HepG2 (cell line): Measurements from ENCODE around the gene APC2. TPM values are rescaled to one million over a fixed set of nuclear protein-coding genes. Genes with fewer than 3 reads are reported as not detected.

Experiments
- ARNT2 ChIP-seq: sonication (generic); formaldehyde crosslinking; IDR thresholded peaks from 2 replicates; pipeline ENCODE4 v1.8.0; 2022; ENCODE audit warnings: mild to moderate bottlenecking, low read depth, missing genetic modification reagents, moderate library complexity
- CCDC6 ChIP-seq: sonication (generic); formaldehyde crosslinking; IDR thresholded peaks from 2 replicates; pipeline ENCODE4 v1.8.1; 2022; ENCODE audit warnings: mild to moderate bottlenecking, missing genetic modification reagents, moderate library complexity
- MTA1 ChIP-seq: sonication (generic); formaldehyde crosslinking; IDR thresholded peaks from 2 replicates; pipeline ENCODE4 v1.4.0; 2020; ENCODE audit warnings: missing genetic modification reagents, mild to moderate bottlenecking, borderline replicate concordance
- PHF8 ChIP-seq: sonication (generic); formaldehyde crosslinking; IDR thresholded peaks from 2 replicates; pipeline ENCODE4 v1.5.0; 2020; ENCODE audit warnings: missing genetic modification reagents
- REST ChIP-seq, 2 experiments: IDR thresholded peaks; 2 replicates each; pipeline ENCODE4 v1.6.1; 2011 to 2012; ENCODE audit warnings: low read length in 2 of 2, borderline replicate concordance in 1 of 2, low read depth in 1 of 2, mild to moderate bottlenecking in 1 of 2, moderate library complexity in 1 of 2
- SIX1 ChIP-seq: sonication (generic); formaldehyde crosslinking; IDR thresholded peaks from 2 replicates; pipeline ENCODE4 v1.4.0; 2020; ENCODE audit warnings: missing genetic modification reagents, borderline replicate concordance
- TMF1 ChIP-seq: sonication (generic); formaldehyde crosslinking; IDR thresholded peaks from 2 replicates; pipeline ENCODE4 v1.8.1; 2022; ENCODE audit warnings: low read depth, missing genetic modification reagents
- YEATS2 ChIP-seq: sonication (generic); formaldehyde crosslinking; IDR thresholded peaks from 2 replicates; pipeline ENCODE4 v1.4.0; 2020; ENCODE audit warnings: missing genetic modification reagents, borderline replicate concordance
- ZFAT ChIP-seq: sonication (generic); formaldehyde crosslinking; conservative IDR thresholded peaks from 2 replicates; pipeline ENCODE4 v1.8.1; 2023; ENCODE audit warnings: missing genetic modification reagents, inconsistent platforms
- ZFY ChIP-seq: sonication (generic); formaldehyde crosslinking; IDR thresholded peaks from 2 replicates; pipeline ENCODE4 v1.4.0; 2020; ENCODE audit warnings: missing genetic modification reagents
- ZNF317 ChIP-seq: sonication (generic); formaldehyde crosslinking; IDR thresholded peaks from 2 replicates; pipeline ENCODE4 v1.5.0; 2020; ENCODE audit warnings: mild to moderate bottlenecking, missing genetic modification reagents
- ZNF598 ChIP-seq: sonication (generic); formaldehyde crosslinking; IDR thresholded peaks from 2 replicates; pipeline ENCODE4 v1.5.1; 2020; ENCODE audit warnings: mild to moderate bottlenecking, missing genetic modification reagents, borderline replicate concordance
- polyA plus RNA-seq, 8 experiments: library from polyadenylated mRNA; depleted of rRNA in 3 of 8; stranded (reverse) in 7 of 8; unstranded in 1 of 8; fragments of >200 nt; fragmentation: Illumina TruSeq in 4 of 8; extraction: Trizol in 4 of 8; gene quantifications; 2 replicates each; pipeline versions ENCODE4 v1.2.1 to v1.2.3, GENCODE V29; 2011 to 2016; ENCODE audit warnings: low read depth in 4 of 8, missing spikeins in 1 of 8, mixed read lengths in 1 of 8; ENCODE audit not compliant: insufficient read depth in 1 of 8
- total RNA-seq, 5 experiments: library from RNA; depleted of rRNA; stranded (reverse); fragments of >200 nt; fragmentation: Illumina TruSeq; extraction: Trizol; gene quantifications; 2 replicates each; pipeline ENCODE4 v1.2.3, GENCODE V29; 2016; ENCODE audit warnings: low read depth in 1 of 5
- TF ChIP-seq, protein P1 (sequence below): sonication (generic); formaldehyde crosslinking; IDR thresholded peaks from 2 replicates; pipeline ENCODE4 v1.8.1; 2023; ENCODE audit warnings: missing genetic modification reagents, mild to moderate bottlenecking, borderline replicate concordance
- TF ChIP-seq, protein P2 (sequence below): sonication (generic); formaldehyde crosslinking; IDR thresholded peaks from 2 replicates; pipeline ENCODE4 v1.4.0; 2020; ENCODE audit warnings: missing genetic modification reagents
- TF ChIP-seq, protein P3 (sequence below): IDR thresholded peaks from 2 replicates; pipeline ENCODE4 v1.6.1; 2016; ENCODE audit warnings: low read depth, borderline replicate concordance
- TF ChIP-seq, protein P4 (sequence below): sonication (generic); formaldehyde crosslinking; IDR thresholded peaks from 2 replicates; pipeline ENCODE4 v1.8.1; 2023; ENCODE audit warnings: mild to moderate bottlenecking, missing genetic modification reagents
- TF ChIP-seq, protein P5 (sequence below): fragments of 450-650 bp; IDR thresholded peaks from 2 replicates; pipeline ENCODE4 v1.6.1; 2017
- TF ChIP-seq, protein P6 (sequence below): sonication (generic); formaldehyde crosslinking; IDR thresholded peaks from 2 replicates; pipeline ENCODE4 v1.4.0; 2020; ENCODE audit warnings: missing genetic modification reagents

APC2 gene
- total and polyA plus RNA-seq, 2 of the 13 experiments (the other 11 are each of a cell fraction or from before 2014, with no cell fraction given): 0.08 to 0.22 TPM

- TF ChIP-seq, protein P1, sequence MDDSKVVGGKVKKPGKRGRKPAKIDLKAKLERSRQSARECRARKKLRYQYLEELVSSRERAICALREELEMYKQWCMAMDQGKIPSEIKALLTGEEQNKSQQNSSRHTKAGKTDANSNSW (CRISPR knock-in tag): no peak
- TF ChIP-seq YEATS2 (CRISPR knock-in tag): no peak
- TF ChIP-seq, protein P2, sequence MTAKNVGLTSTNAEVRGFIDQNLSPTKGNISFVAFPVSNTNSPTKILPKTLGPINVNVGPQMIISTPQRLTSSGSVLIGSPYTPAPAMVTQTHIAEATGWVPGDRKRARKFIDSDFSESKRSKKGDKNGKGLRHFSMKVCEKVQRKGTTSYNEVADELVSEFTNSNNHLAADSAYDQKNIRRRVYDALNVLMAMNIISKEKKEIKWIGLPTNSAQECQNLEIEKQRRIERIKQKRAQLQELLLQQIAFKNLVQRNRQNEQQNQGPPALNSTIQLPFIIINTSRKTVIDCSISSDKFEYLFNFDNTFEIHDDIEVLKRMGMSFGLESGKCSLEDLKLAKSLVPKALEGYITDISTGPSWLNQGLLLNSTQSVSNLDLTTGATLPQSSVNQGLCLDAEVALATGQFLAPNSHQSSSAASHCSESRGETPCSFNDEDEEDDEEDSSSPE (CRISPR knock-in tag): peak; percentile 52; the same call in 1 of the 2 replicates
- TF ChIP-seq, protein P3, sequence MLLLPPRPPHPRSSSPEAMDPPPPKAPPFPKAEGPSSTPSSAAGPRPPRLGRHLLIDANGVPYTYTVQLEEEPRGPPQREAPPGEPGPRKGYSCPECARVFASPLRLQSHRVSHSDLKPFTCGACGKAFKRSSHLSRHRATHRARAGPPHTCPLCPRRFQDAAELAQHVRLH (CRISPR knock-in tag): 0 out of 2 replicates have a peak, but pooled peaks have one; percentile 31
- TF ChIP-seq CCDC6: peak; percentile 80; the same call in 1 of the 2 replicates
- no peak; the same call in 1 of the 2 replicates for TF ChIP-seq PHF8 (CRISPR knock-in tag)
- no peak for TF ChIP-seq SIX1 (CRISPR knock-in tag)
- TF ChIP-seq ZFAT (CRISPR knock-in tag): no peak
- TF ChIP-seq, protein P4, sequence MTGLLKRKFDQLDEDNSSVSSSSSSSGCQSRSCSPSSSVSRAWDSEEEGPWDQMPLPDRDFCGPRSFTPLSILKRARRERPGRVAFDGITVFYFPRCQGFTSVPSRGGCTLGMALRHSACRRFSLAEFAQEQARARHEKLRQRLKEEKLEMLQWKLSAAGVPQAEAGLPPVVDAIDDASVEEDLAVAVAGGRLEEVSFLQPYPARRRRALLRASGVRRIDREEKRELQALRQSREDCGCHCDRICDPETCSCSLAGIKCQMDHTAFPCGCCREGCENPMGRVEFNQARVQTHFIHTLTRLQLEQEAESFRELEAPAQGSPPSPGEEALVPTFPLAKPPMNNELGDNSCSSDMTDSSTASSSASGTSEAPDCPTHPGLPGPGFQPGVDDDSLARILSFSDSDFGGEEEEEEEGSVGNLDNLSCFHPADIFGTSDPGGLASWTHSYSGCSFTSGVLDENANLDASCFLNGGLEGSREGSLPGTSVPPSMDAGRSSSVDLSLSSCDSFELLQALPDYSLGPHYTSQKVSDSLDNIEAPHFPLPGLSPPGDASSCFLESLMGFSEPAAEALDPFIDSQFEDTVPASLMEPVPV (CRISPR knock-in tag): no peak
- no peak for TF ChIP-seq ZNF598 (CRISPR knock-in tag)
- TF ChIP-seq, protein P5, sequence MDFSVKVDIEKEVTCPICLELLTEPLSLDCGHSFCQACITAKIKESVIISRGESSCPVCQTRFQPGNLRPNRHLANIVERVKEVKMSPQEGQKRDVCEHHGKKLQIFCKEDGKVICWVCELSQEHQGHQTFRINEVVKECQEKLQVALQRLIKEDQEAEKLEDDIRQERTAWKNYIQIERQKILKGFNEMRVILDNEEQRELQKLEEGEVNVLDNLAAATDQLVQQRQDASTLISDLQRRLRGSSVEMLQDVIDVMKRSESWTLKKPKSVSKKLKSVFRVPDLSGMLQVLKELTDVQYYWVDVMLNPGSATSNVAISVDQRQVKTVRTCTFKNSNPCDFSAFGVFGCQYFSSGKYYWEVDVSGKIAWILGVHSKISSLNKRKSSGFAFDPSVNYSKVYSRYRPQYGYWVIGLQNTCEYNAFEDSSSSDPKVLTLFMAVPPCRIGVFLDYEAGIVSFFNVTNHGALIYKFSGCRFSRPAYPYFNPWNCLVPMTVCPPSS: no peak
- TF ChIP-seq REST (IDR thresholded peaks at IDR 0.05; ENCODE audit: borderline replicate concordance in 1 of 2, low read depth in 1 of 2, low read length in 2 of 2): peak; percentile 6 to 10; a peak in 3 of 4 replicates
- TF ChIP-seq, protein P6, sequence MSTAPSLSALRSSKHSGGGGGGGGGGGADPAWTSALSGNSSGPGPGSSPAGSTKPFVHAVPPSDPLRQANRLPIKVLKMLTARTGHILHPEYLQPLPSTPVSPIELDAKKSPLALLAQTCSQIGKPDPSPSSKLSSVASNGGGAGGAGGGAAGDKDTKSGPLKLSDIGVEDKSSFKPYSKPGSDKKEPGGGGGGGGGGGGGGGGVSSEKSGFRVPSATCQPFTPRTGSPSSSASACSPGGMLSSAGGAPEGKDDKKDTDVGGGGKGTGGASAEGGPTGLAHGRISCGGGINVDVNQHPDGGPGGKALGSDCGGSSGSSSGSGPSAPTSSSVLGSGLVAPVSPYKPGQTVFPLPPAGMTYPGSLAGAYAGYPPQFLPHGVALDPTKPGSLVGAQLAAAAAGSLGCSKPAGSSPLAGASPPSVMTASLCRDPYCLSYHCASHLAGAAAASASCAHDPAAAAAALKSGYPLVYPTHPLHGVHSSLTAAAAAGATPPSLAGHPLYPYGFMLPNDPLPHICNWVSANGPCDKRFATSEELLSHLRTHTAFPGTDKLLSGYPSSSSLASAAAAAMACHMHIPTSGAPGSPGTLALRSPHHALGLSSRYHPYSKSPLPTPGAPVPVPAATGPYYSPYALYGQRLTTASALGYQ (CRISPR knock-in tag): 0 out of 2 replicates have a peak, but pooled peaks have one; percentile 26
- no peak for TF ChIP-seq TMF1 (CRISPR knock-in tag)
- TF ChIP-seq ZNF317 (CRISPR knock-in tag): no peak
- TF ChIP-seq ZFY (CRISPR knock-in tag): peak; percentile 74
- peak; percentile 87; the same call in 1 of the 2 replicates for TF ChIP-seq MTA1 (CRISPR knock-in tag)
- peak; percentile 32; the same call in 1 of the 2 replicates for TF ChIP-seq ARNT2 (CRISPR knock-in tag)
These were observed 4.6 kb upstream of the APC2 start (continued) for GRCh38 chr19:1445185-1445931.
